GM13977 (cell line): Measurements from ENCODE around the gene NHS.

Experiments
- DNase-seq: peaks from one replicate; pipeline ENCODE4 v3.0.0; 2012; ENCODE audit warnings: low spot score
- in situ Hi-C: fragments of 300-500 bp; cut with MboI; formaldehyde crosslinking; loops from one replicate; pipeline ENCODE4 v1.12.0; 2022; ENCODE audit warnings: low sequenced_read_pairs, low pct_unique_long_range_greater_than_20kb, mixed read lengths, inconsistent platforms; ENCODE audit not compliant: unreplicated experiment
- TF ChIP-seq, protein P1 (sequence below): IDR thresholded peaks from 2 replicates; pipeline ENCODE4 v1.5.1; 2012; ENCODE audit warnings: mild to moderate bottlenecking, control low read depth; ENCODE audit not compliant: insufficient read depth; ENCODE audit errors: extremely low read depth, missing control alignments

NHS gene

GRCh38 chrX:17417372-17417771 is 42.4 kb downstream of the NHS start:
- DNase-seq, result no peak
- in situ Hi-C loops, result no loop called here
- TF ChIP-seq, protein P1, sequence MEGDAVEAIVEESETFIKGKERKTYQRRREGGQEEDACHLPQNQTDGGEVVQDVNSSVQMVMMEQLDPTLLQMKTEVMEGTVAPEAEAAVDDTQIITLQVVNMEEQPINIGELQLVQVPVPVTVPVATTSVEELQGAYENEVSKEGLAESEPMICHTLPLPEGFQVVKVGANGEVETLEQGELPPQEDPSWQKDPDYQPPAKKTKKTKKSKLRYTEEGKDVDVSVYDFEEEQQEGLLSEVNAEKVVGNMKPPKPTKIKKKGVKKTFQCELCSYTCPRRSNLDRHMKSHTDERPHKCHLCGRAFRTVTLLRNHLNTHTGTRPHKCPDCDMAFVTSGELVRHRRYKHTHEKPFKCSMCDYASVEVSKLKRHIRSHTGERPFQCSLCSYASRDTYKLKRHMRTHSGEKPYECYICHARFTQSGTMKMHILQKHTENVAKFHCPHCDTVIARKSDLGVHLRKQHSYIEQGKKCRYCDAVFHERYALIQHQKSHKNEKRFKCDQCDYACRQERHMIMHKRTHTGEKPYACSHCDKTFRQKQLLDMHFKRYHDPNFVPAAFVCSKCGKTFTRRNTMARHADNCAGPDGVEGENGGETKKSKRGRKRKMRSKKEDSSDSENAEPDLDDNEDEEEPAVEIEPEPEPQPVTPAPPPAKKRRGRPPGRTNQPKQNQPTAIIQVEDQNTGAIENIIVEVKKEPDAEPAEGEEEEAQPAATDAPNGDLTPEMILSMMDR, result no peak

GRCh38 chrX:17425136-17425535 is 50.1 kb downstream of the NHS start:
- in situ Hi-C loops, result no loop called here
- TF ChIP-seq, protein P1, result no peak
- no peak for DNase-seq

DNA sequence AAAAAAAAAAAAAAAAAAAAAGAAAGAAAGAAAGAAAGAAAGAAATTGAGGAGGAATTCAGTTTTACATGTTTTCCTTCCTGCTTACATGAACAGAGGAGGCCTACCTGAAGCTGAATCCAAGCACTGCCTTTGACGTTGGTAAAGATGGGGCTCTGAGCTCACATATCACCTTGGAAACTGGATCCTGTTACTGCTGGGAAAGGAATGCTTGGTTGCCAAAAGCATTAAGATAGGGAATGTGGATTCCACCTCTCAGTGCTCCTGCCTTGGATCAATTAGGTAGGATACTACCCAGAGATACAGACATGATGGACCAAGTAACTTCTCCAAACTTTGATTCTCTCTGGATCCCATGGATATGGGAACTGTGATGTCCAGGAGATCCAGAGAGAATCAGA is 50.6 kb downstream of the NHS start:
- no peak for DNase-seq
- TF ChIP-seq, protein P1, result no peak
- in situ Hi-C loops, result no loop called here

DNA sequence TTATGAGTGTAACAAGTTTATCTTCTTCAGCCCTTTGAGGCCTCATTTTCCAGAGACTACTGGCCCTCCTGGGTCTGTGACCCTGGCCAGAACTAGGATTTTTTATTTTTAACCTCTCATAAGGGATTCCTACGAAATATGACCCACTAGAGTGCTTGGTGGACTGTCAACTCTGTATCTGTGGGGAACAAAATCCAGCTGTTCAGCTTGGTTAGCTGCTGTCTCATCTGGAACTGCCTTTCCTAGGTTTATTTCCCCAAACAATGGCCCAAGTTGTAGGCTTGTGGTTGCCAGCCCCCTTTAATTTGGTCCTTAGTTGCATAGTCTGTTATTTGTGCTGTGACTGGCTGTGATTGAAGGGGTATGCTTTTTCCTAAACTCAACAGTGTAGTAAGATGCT is 56.2 kb downstream of the NHS start:
- DNase-seq, result no peak
- TF ChIP-seq, protein P1, result no peak
- in situ Hi-C loops, result no loop called here

DNA sequence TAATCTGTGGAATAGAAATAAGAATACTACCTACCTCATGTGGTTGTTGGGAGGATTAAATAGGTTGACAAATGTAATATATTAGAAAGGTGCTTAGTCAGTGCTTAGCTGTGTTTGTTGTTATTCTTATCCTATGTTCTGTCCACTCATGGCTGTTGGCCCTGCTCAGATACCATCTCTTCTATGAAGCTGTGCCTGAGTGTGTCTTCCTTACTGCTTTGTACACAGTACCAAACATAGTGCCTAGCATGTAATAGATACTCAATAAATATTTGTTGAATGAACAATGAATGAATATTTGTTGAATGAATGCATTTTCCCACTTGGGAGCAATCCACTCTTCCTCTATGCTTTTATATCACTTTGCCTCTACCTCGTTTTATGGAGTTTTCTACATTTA is 57.2 kb downstream of the NHS start:
- DNase-seq, result no peak
- in situ Hi-C loops, result no loop called here
- TF ChIP-seq, protein P1, result no peak

- in situ Hi-C loops, result no loop called here
- TF ChIP-seq, protein P1, result no peak
- no peak for DNase-seq
Measured at GRCh38 chrX:17433965-17434364, 59.0 kb downstream of the NHS start.

- TF ChIP-seq, protein P1, result no peak
- DNase-seq, result no peak
- in situ Hi-C loops, result no loop called here
Measured at GRCh38 chrX:17435476-17435875, 60.5 kb downstream of the NHS start.
